ENCODE results near the gene INPP5E.

Gene INPP5E

GRCh38 chr9:136379891-136380290, 59.8 kb downstream of the INPP5E start:
- DNase-seq = no peak

GRCh38 chr9:136379401-136379800, 60.2 kb downstream of the INPP5E start:
- DNase-seq = no peak

GRCh38 chr9:136379003-136379287, 60.7 kb downstream of the INPP5E start:
- DNase-seq = no peak

Measured in islet precursor cell (in vitro differentiated cells).